H1 (cell line): ENCODE data around the gene TAS2R16. TPM values are rescaled to one million over a fixed set of nuclear protein-coding genes. Genes with fewer than 3 reads are reported as not detected.

Source experiments
- GTF2F1 ChIP-seq: IDR thresholded peaks from 2 replicates; pipeline ENCODE4 v1.6.1; 2012; ENCODE audit warnings: low read depth, low read length, improper control_type of control experiment, borderline replicate concordance
- SIX5 ChIP-seq: IDR thresholded peaks from 2 replicates; pipeline ENCODE4 v1.6.1; 2011; ENCODE audit warnings: mild to moderate bottlenecking, low read depth, low read length
- polyA plus RNA-seq, 7 experiments: library from polyadenylated mRNA; depleted of rRNA in 3 of 7; stranded (reverse) in 5 of 7; unstranded in 2 of 7; fragments of >200 nt in 5 of 7; fragments of 200-250 nt in 2 of 7; gene quantifications; 1 replicate in 5 of 7; 2 replicates in 1 of 7; 4 replicates in 1 of 7; pipeline versions ENCODE4 v1.2.1 to v1.2.3, GENCODE V29; 2011 to 2013; ENCODE audit warnings: missing spikeins in 2 of 7, mixed read lengths in 2 of 7
- total RNA-seq: library from RNA; stranded (reverse); fragmentation: NEBNext Ultra II Directional; extraction: Animal tissue kit (Norgen Biotek cat#: 25700); gene quantifications from 2 replicates; pipeline ENCODE4 v1.2.1, GENCODE V29; 2021

Gene TAS2R16
- total and polyA plus RNA-seq, 2 of the 8 experiments (the other 6 are each of a cell fraction or from before 2014, with no cell fraction given) = not detected

DNA sequence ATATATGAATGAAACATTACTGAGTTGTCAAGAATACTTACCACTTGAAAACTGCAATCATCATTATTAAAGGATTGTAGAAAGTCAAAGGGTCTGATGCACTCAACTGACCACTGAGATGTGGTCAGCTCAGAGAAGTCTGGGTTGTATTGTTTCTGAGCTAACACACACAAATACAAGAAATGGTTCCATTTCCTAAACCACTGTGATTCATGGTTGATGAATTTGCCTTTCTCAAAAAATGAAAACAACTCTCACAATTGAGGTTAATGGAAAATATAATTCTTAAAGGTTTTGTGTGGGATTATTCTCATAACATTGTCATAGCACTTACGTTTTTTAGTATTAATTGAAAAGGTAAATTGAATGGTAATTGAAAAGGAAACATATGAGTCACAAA is 45.6 kb upstream of the TAS2R16 start (continued):
- no peak for TF ChIP-seq GTF2F1
- TF ChIP-seq SIX5 = no peak
